Neural cell (in vitro differentiated cells): ENCODE data around the gene ZMYND19. TPM values are rescaled to one million over a fixed set of nuclear protein-coding genes. Genes with fewer than 3 reads are reported as not detected.
"Not testable (repeated sequence)": the region's sequence is repeated elsewhere in the genome, so short reads cannot be mapped to it uniquely, and the experiment has no call there.

Experiments used
- H2AFZ ChIP-seq: fragments of 200-600, 300-800 bp; sonication (generic), shearing (Covaris generic); 2 replicates; pipeline ENCODE4 v1.6.0; 2014; ENCODE audit warnings: low read depth, mild to moderate bottlenecking, antibody characterized with exemption, low read length, moderate library complexity
- H3F3A ChIP-seq: fragments of 200-600 bp; shearing (Covaris generic); 2 replicates; pipeline ENCODE4 v1.6.1; 2016; ENCODE audit warnings: mild to moderate bottlenecking, moderate library complexity, mixed read lengths, antibody characterized with exemption, low read length; ENCODE audit not compliant: insufficient read depth, poor library complexity, severe bottlenecking
- H3K27ac ChIP-seq: fragments of 200-600, 300-800 bp; sonication (generic), shearing (Covaris generic); 2 replicates; pipeline ENCODE4 v1.5.1; 2014; ENCODE audit warnings: mild to moderate bottlenecking, low read length, moderate library complexity
- H3K27me3 ChIP-seq: fragments of 300-800, 200-600 bp; sonication (generic), shearing (Covaris generic); 2 replicates; pipeline ENCODE4 v1.6.0; 2014; ENCODE audit warnings: mild to moderate bottlenecking, low read depth, low read length, moderate library complexity; ENCODE audit not compliant: insufficient read depth
- H3K36me3 ChIP-seq: fragments of 300-800, 200-600 bp; sonication (generic), shearing (Covaris generic); 2 replicates; pipeline ENCODE4 v1.5.1; 2014; ENCODE audit warnings: mild to moderate bottlenecking, antibody characterized with exemption, low read length, moderate library complexity; ENCODE audit not compliant: insufficient read depth
- H3K4me2 ChIP-seq: fragments of 300-800, 200-600 bp; sonication (generic), shearing (Covaris generic); 2 replicates; pipeline ENCODE4 v1.6.0; 2014; ENCODE audit warnings: mild to moderate bottlenecking, low read length
- H3K4me3 ChIP-seq: fragments of 300-800, 200-600 bp; sonication (generic), shearing (Covaris generic); 2 replicates; pipeline ENCODE4 v1.5.1; 2014; ENCODE audit warnings: mild to moderate bottlenecking, low read length, moderate library complexity
- H3K79me2 ChIP-seq: fragments of 200-600 bp; shearing (Covaris generic); replicated peaks from 2 replicates; pipeline ENCODE4 v1.6.0; 2014; ENCODE audit warnings: mild to moderate bottlenecking, low read length, moderate library complexity; ENCODE audit not compliant: insufficient read depth
- H3K9ac ChIP-seq: fragments of 300-800, 200-600 bp; sonication (generic), shearing (Covaris generic); 2 replicates; pipeline ENCODE4 v1.6.1; 2016; ENCODE audit warnings: mild to moderate bottlenecking, low read length, mixed read lengths
- H3K9me2 ChIP-seq: fragments of 200-600 bp; shearing (Covaris generic); 2 replicates; pipeline ENCODE4 v1.6.1; 2016; ENCODE audit warnings: mild to moderate bottlenecking, low read length, mixed read lengths; ENCODE audit not compliant: insufficient read depth
- H3K9me3 ChIP-seq: fragments of 200-600, 300-800 bp; sonication (generic), shearing (Covaris generic); 2 replicates; pipeline ENCODE4 v1.6.1; 2016; ENCODE audit warnings: mild to moderate bottlenecking, mixed run types, low read length, moderate library complexity, mixed read lengths
- H4K20me1 ChIP-seq: fragments of 200-600 bp; shearing (Covaris generic); 2 replicates; pipeline ENCODE4 v1.6.1; 2016; ENCODE audit warnings: mild to moderate bottlenecking, mixed run types; ENCODE audit not compliant: insufficient read depth
- CTCF ChIP-seq: fragments of 450-650 bp; IDR thresholded peaks from 2 replicates; pipeline ENCODE4 v1.5.1; 2014; ENCODE audit warnings: antibody characterized with exemption, mild to moderate bottlenecking, moderate library complexity; ENCODE audit not compliant: poor library complexity, severe bottlenecking
- EP300 ChIP-seq: fragments of 450-650 bp; conservative IDR thresholded peaks from 2 replicates; pipeline ENCODE4 v1.6.1; 2014; ENCODE audit warnings: antibody characterized with exemption, mild to moderate bottlenecking, moderate library complexity; ENCODE audit not compliant: poor library complexity, severe bottlenecking
- EZH2 ChIP-seq: fragments of 200-600, 300-800 bp; shearing (Covaris generic), sonication (generic); IDR thresholded peaks from 2 replicates; pipeline ENCODE4 v1.6.1; 2014; ENCODE audit warnings: antibody characterized with exemption, low read length, borderline replicate concordance, mild to moderate bottlenecking; ENCODE audit not compliant: insufficient read depth, poor library complexity, severe bottlenecking
- MXI1 ChIP-seq: fragments of 450-650 bp; conservative IDR thresholded peaks from 2 replicates; pipeline ENCODE4 v1.6.1; 2014; ENCODE audit warnings: antibody characterized with exemption, mild to moderate bottlenecking; ENCODE audit not compliant: poor library complexity, severe bottlenecking
- POLR2AphosphoS5 ChIP-seq: IDR thresholded peaks from 2 replicates; pipeline ENCODE4 v1.6.1; 2012
- RAD21 ChIP-seq: fragments of 450-650 bp; conservative IDR thresholded peaks from 2 replicates; pipeline ENCODE4 v1.6.1; 2014; ENCODE audit warnings: antibody characterized with exemption, mild to moderate bottlenecking, moderate library complexity
- SMC3 ChIP-seq: fragments of 450-650 bp; conservative IDR thresholded peaks from 2 replicates; pipeline ENCODE4 v1.6.1; 2014; ENCODE audit warnings: antibody characterized with exemption, mild to moderate bottlenecking, moderate library complexity; ENCODE audit not compliant: poor library complexity
- TAF1 ChIP-seq: IDR thresholded peaks from 2 replicates; pipeline ENCODE4 v1.6.1; 2012; ENCODE audit warnings: low read depth
- polyA plus RNA-seq: library from polyadenylated mRNA; depleted of rRNA; stranded (reverse); fragments of >200 nt; gene quantifications from 2 replicates; pipeline ENCODE4 v1.2.3, GENCODE V29; 2014
- TF ChIP-seq, protein P1 (sequence below): IDR thresholded peaks from 2 replicates; pipeline ENCODE4 v1.6.1; 2012; ENCODE audit warnings: borderline replicate concordance

Gene ZMYND19
- polyA plus RNA-seq, 1 donor from 2014 or later: 54.8 TPM

GRCh38 chr9:137630679-137631078 is 40.4 kb upstream of the ZMYND19 start:
- Histone ChIP-seq H3K9me2 (no peaks in the 10 kb centered on the region), H4K20me1 (no peaks in the 10 kb centered on the region), H3F3A (no peaks in the 10 kb centered on the region), H3K27ac (no peak overlapping the region), H2AFZ (no peak overlapping the region), H3K4me3 (no peak overlapping the region), H3K36me3 (no peaks in the 10 kb centered on the region), H3K27me3 (no peaks in the 10 kb centered on the region), H3K4me2 (no peak overlapping the region), H3K9ac (no peak overlapping the region), H3K79me2 (peaks cover 70% of the 10 kb centered on the region), H3K9me3 (no peaks in the 10 kb centered on the region)
- no peak for TF ChIP-seq RAD21
- TF ChIP-seq EZH2: no peak
- no peak for TF ChIP-seq MXI1
- TF ChIP-seq CTCF: no peak
- TF ChIP-seq EP300: no peak
- TF ChIP-seq TAF1: no peak
- TF ChIP-seq POLR2AphosphoS5: no peak
- no peak for TF ChIP-seq SMC3
- TF ChIP-seq, protein P1, sequence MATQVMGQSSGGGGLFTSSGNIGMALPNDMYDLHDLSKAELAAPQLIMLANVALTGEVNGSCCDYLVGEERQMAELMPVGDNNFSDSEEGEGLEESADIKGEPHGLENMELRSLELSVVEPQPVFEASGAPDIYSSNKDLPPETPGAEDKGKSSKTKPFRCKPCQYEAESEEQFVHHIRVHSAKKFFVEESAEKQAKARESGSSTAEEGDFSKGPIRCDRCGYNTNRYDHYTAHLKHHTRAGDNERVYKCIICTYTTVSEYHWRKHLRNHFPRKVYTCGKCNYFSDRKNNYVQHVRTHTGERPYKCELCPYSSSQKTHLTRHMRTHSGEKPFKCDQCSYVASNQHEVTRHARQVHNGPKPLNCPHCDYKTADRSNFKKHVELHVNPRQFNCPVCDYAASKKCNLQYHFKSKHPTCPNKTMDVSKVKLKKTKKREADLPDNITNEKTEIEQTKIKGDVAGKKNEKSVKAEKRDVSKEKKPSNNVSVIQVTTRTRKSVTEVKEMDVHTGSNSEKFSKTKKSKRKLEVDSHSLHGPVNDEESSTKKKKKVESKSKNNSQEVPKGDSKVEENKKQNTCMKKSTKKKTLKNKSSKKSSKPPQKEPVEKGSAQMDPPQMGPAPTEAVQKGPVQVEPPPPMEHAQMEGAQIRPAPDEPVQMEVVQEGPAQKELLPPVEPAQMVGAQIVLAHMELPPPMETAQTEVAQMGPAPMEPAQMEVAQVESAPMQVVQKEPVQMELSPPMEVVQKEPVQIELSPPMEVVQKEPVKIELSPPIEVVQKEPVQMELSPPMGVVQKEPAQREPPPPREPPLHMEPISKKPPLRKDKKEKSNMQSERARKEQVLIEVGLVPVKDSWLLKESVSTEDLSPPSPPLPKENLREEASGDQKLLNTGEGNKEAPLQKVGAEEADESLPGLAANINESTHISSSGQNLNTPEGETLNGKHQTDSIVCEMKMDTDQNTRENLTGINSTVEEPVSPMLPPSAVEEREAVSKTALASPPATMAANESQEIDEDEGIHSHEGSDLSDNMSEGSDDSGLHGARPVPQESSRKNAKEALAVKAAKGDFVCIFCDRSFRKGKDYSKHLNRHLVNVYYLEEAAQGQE: no peak

- Histone ChIP-seq H3K9ac (no peak overlapping the region), H2AFZ (no peak overlapping the region), H3K36me3 (no peaks in the 10 kb centered on the region), H3K27me3 (no peaks in the 10 kb centered on the region), H3F3A (no peaks in the 10 kb centered on the region), H3K27ac (no peak overlapping the region), H3K9me2 (no peaks in the 10 kb centered on the region), H3K4me3 (no peak overlapping the region), H3K4me2 (no peak overlapping the region), H3K9me3 (no peaks in the 10 kb centered on the region), H3K79me2 (peaks cover 73% of the 10 kb centered on the region), H4K20me1 (no peaks in the 10 kb centered on the region)
- TF ChIP-seq RAD21: no peak
- TF ChIP-seq EP300: no peak
- TF ChIP-seq POLR2AphosphoS5: no peak
- TF ChIP-seq EZH2: no peak
- no peak for TF ChIP-seq MXI1
- no peak for TF ChIP-seq SMC3
Measured at GRCh38 chr9:137630126-137630525, 39.8 kb upstream of the ZMYND19 start.

- not testable (repeated sequence) for H3K4me2 ChIP-seq, H2AFZ ChIP-seq, H4K20me1 ChIP-seq, H3K36me3 ChIP-seq, H3K4me3 ChIP-seq, H3F3A ChIP-seq, H3K9me2 ChIP-seq, H3K9me3 ChIP-seq, H3K27me3 ChIP-seq, H3K27ac ChIP-seq, H3K9ac ChIP-seq
- H3K79me2 ChIP-seq: peaks cover 85% of the 10 kb centered on the region
Measured at GRCh38 chr9:137627406-137627805, 37.1 kb upstream of the ZMYND19 start.
